Uterus (tissue), 2 donors: ENCODE data around the gene FKBP5.

Experiments used
- POLR2A ChIP-seq, 2 donors: fragments of 450-650 bp; IDR thresholded peaks; one replicate each; pipeline ENCODE4 v1.6.1; 2016; ENCODE audit warnings: antibody characterized with exemption in 2 of 2, mild to moderate bottlenecking in 1 of 2, moderate library complexity in 1 of 2
- TF ChIP-seq, protein P1 (sequence below), 4 experiments: fragments of 200-600 bp in 2 of 4; fragments of 450-650 bp in 2 of 4; sonication (generic) in 2 of 4; IDR thresholded peaks; one replicate each; pipeline ENCODE4 v1.5.1; 2016 to 2019; ENCODE audit warnings: antibody characterized with exemption in 4 of 4, mild to moderate bottlenecking in 2 of 4, moderate library complexity in 1 of 4

DNA sequence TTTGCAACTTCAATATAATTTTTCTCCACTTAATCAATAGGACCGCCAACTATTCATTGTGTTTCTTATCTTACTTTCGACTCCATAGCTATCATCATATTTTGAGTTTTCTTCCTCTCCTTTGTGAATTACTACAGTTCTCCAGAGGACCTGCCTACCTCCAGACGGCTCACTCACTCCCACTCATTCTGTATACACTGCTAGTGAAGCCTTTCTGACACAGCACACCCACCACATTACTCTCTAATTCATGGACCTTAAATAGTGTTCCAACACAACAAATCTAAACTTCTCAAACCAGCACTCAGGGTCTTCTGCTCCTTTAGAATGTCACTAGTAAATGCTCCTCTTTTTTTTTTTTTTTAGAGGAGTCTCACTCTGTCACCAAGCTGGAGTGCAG lies 23.8 kb downstream of the FKBP5 start:
- TF ChIP-seq, protein P1, sequence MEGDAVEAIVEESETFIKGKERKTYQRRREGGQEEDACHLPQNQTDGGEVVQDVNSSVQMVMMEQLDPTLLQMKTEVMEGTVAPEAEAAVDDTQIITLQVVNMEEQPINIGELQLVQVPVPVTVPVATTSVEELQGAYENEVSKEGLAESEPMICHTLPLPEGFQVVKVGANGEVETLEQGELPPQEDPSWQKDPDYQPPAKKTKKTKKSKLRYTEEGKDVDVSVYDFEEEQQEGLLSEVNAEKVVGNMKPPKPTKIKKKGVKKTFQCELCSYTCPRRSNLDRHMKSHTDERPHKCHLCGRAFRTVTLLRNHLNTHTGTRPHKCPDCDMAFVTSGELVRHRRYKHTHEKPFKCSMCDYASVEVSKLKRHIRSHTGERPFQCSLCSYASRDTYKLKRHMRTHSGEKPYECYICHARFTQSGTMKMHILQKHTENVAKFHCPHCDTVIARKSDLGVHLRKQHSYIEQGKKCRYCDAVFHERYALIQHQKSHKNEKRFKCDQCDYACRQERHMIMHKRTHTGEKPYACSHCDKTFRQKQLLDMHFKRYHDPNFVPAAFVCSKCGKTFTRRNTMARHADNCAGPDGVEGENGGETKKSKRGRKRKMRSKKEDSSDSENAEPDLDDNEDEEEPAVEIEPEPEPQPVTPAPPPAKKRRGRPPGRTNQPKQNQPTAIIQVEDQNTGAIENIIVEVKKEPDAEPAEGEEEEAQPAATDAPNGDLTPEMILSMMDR (IDR thresholded peaks at IDR 0.05): no peak
- TF ChIP-seq POLR2A (IDR thresholded peaks at IDR 0.05): no peak
